ENCODE results near the gene STRC.
"Not testable (repeated sequence)": the region's sequence is repeated elsewhere in the genome, so short reads cannot be mapped to it uniquely, and the experiment has no call there.

The STRC gene

DNA sequence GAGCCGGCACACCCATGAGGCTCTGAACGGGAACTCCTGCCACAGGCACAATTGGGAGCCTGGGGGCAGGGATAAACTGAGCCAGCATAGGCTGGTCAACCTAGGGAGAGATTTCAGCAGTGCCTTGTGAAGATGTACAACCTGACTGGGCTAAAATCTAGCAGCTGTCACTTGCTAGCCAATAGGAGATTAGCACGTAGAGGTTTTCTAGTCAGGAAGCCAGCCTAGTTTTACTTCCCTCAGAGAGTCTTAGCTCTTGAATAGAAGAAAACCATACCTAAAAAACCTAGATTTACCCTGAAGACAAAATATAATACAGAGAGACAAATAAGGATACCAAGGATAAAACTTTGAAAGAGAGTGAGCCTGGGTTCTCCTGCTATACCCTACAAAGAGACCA, 55.8 kb downstream of the STRC start:
- DNase-seq: not testable (repeated sequence)

DNA sequence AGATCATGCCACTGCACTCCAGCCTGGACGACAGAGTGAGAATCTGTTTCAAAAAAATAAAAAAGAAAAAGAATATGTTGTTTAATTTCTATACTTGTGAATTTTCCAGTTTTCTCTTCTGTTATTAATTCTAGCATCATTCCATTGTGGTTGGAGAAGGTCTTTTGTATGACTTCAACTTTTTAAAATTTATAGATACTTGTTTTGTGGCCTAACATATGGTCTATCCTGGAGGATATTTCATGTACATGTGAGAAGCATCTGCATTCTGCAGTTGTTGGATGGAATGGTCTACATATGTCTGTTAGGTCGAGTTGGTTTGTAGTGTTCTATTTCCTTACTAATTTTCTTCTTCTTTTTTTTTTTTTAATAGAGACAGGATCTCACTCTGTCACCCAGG, 65.6 kb downstream of the STRC start:
- DNase-seq: no peak

DNA sequence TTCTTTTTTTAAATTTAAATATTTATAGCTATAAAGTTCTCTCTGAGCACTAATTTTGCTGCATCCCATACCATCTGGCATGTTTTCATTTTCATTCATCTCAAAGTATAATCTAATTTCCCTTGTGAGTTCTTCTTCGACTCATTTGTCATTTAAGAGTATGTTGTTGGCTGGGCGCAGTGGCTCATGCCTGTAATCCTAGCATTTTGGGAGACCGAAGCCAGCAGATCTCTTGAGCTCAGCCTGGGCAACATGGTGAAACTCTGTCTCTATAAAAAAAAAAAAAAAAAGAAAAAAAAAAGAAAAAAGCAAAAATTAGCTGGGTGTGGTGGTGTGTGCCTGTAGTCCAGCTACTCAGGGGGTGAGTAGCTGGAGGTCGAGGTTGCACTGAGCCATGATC, 66.3 kb downstream of the STRC start:
- DNase-seq: no peak

DNA sequence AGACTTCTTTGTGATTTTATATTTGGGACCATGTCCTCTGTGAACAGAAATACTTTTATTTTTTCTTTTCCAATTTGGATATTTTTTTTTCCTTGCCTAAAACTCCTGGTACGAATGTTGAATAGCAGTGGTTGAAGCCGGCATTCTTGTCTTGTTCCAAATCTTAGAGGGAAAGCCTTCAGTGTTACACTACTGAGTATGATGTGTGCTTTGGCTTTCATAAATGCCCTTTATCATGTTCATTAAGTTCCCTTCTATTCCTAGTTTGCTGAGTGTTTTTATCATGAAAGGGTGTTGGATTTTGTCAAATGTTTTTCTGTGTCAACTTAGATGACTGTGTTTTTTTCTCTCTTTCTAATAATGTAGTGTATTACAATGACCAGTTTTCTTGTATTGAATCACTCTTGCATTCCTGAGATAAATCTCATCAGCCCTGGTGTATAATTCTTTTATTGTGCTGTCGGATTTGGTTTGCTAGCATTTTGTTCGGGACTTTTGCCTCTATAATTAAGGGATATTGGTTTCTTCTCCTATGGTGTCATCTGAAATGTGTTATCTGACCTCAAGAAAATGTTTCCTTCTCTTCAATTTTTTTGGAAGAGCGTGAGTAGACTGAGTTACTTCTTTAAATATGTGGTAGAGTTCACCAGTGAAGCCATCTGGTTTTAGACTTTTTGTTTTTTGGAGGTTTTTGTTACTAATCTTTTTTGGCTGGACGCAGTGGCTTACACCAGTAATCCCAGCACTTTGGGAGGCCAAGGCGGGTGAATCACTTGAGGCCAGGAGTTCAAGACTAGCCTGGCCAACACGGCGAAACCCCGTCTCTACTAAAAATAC, 67.9 kb downstream of the STRC start:
- DNase-seq: no peak

All from DMS53 (cell line).